GM10248 (cell line): ENCODE measurements around the gene MUL1.

Experiments
- CTCF ChIA-PET: fragments of 300-600 bp; sonication (Branson Sonifier 250); formaldehyde crosslinking; extraction: SDS; loops from one replicate; lab custom pipeline; 2021; ENCODE audit warnings: antibody characterized with exemption; lab: Yijun Ruan, JAX
- POLR2A ChIA-PET: fragments of 350-650 bp; sonication (Branson Sonifier 250); formaldehyde crosslinking; extraction: SDS; loops from one replicate; lab custom pipeline; 2020; ENCODE audit warnings: antibody characterized with exemption; lab: Yijun Ruan, JAX
- DNase-seq: peaks from one replicate; pipeline ENCODE4 v3.0.0; 2012; ENCODE audit errors: extremely low spot score
- TF ChIP-seq, protein P1 (sequence below): IDR thresholded peaks from 2 replicates; pipeline ENCODE4 v1.5.1; 2012; ENCODE audit warnings: mild to moderate bottlenecking, low read depth; ENCODE audit errors: extremely low read depth, missing control alignments, control extremely low read depth

MUL1 gene

DNA sequence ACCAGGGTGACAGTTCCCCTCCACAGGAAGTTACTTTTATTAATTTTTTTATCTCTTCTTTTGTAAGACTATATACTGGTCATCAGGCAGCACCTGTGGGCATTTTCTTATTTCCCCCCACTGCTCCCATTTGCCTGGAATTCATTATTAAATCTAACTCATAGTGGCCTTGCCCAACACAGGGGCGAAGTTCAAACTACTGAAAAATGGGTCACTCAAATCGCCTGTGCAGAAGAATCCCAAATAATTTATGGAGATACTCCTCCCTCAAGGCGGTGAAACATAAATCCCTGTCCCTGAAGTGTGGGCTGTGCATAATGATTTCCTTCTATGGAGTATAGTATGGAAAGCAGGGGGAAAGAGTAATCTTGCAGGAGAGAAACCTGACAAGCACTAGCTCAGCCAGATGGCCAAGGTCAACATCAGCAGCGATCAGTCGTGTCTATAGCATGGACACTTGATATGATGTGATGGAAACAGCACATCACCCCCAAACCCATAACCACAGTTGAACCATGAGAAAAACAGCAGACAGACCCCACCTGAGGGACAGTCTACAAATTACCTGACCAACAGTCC is 29.8 kb downstream of the MUL1 start:
- ChIA-PET POLR2A (no interaction called here), CTCF (no interaction called here)
- TF ChIP-seq, protein P1, sequence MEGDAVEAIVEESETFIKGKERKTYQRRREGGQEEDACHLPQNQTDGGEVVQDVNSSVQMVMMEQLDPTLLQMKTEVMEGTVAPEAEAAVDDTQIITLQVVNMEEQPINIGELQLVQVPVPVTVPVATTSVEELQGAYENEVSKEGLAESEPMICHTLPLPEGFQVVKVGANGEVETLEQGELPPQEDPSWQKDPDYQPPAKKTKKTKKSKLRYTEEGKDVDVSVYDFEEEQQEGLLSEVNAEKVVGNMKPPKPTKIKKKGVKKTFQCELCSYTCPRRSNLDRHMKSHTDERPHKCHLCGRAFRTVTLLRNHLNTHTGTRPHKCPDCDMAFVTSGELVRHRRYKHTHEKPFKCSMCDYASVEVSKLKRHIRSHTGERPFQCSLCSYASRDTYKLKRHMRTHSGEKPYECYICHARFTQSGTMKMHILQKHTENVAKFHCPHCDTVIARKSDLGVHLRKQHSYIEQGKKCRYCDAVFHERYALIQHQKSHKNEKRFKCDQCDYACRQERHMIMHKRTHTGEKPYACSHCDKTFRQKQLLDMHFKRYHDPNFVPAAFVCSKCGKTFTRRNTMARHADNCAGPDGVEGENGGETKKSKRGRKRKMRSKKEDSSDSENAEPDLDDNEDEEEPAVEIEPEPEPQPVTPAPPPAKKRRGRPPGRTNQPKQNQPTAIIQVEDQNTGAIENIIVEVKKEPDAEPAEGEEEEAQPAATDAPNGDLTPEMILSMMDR: no peak
- no peak for DNase-seq

GRCh38 chr1:20477348-20478056 is 30.4 kb downstream of the MUL1 start:
- DNase-seq: no peak
- POLR2A ChIA-PET: no interaction called here
- CTCF ChIA-PET: no interaction called here
- TF ChIP-seq, protein P1: no peak

- CTCF ChIA-PET: interaction anchor here (0.8 kb wide), 1 partner anchor 17 kb away, joined by 3 read pairs; no protein-coding TSS in a partner anchor
- DNase-seq: no peak
- POLR2A ChIA-PET: no interaction called here
Observed at GRCh38 chr1:20476265-20477038, 31.5 kb downstream of the MUL1 start.

GRCh38 chr1:20474996-20475395 is 33.0 kb downstream of the MUL1 start:
- TF ChIP-seq, protein P1: no peak
- CTCF ChIA-PET: no interaction called here
- DNase-seq: no peak
- POLR2A ChIA-PET: no interaction called here

More at GRCh38 chr1:20476265-20477038, 31.5 kb downstream of the MUL1 start:
- TF ChIP-seq, protein P1: no peak

DNA sequence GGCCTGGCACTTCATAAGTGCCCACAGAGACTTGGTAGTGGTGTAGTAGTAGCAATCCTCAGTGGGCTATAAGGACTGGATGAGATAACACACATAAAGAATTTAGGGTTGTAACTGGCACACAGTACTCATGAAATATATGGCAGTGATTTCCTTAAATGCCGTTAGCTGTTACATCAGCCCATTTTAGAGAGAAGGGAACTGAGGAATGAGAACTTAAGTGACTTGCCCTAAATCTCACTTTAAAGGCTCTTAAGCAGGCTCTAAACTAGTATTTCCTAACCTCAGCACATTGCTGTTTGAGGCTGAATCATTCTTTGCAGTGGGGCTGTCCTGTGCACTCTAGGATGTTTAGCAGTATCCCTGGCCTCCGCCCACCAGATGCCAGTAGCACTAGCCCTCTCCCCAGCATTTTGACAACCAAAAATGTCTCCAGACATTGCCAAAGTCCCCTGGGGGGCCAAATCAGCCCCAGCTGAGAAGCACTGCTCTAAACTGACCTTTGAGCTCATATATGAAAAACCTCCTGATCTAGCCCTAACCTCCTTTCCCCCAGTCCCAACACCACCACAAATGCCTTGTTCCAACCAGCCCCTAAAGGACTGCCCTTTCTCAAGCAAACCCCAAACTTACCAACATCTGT is 33.5 kb downstream of the MUL1 start:
- TF ChIP-seq, protein P1: no peak
- ChIA-PET POLR2A (no interaction called here), CTCF (interaction anchor here (1.4 kb wide), 2 partner anchors 10 to 19 kb away, joined by 6 read pairs; no protein-coding TSS in a partner anchor)
- no peak for DNase-seq

DNA sequence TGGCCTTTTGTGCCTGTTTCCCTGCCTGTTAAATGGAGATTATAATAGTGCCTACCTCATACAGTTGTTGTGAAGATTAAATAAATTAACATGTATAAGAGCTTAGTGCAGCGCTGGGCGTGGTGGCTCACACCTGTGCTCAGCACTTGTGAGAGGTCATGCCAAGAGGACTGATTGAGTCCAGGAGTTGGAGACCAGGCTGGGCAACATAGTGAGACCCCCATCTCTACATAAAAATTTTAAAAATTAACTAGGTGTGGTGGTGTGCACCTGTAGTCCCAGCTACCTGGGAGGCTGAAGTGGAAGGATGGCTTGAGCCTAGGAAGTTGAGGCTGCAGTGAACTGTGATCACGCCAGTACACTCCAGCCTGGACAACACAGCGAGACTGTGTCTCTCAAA is 34.1 kb downstream of the MUL1 start:
- CTCF ChIA-PET: interaction anchor here (1.4 kb wide), 2 partner anchors 9 to 20 kb away, joined by 6 read pairs; no protein-coding TSS in a partner anchor
- DNase-seq: no peak
- TF ChIP-seq, protein P1: no peak
- POLR2A ChIA-PET: no interaction called here
